SK-N-SH (cell line): ENCODE data around the gene DTX3. TPM values are rescaled to one million over a fixed set of nuclear protein-coding genes. Genes with fewer than 3 reads are reported as not detected.
A peak's percentile ranks its signal among the peaks of the same experiment; 100 is the strongest.

Experiments
- CTCF ChIA-PET: fragments of 300-600, 350-600 bp; formaldehyde crosslinking; extraction: SDS; loops from one replicate; lab custom pipeline; 2021; lab: Yijun Ruan, JAX
- POLR2A ChIA-PET: fragments of 350-600 bp; sonication (Branson Sonifier 250); formaldehyde crosslinking; extraction: SDS; loops from one replicate; lab custom pipeline; 2020; ENCODE audit warnings: antibody characterized with exemption, inconsistent platforms; lab: Yijun Ruan, JAX
- DNase-seq: peaks from one replicate; pipeline ENCODE4 v3.0.0; 2012
- H2AFZ ChIP-seq: fragments of 200-600 bp; sonication (generic); 2 replicates; pipeline ENCODE4 v1.8.1; 2016; ENCODE audit warnings: antibody characterized with exemption, mild to moderate bottlenecking, low read depth
- H3F3A ChIP-seq: fragments of 200-600 bp; sonication (generic); replicated peaks from 2 replicates; pipeline ENCODE3; 2016; ENCODE audit warnings: antibody characterized with exemption, mild to moderate bottlenecking; ENCODE audit not compliant: insufficient read depth
- H3K27ac ChIP-seq, 2 experiments: fragments of 200-500 bp in 1 of 2; fragments of 200-600 bp in 1 of 2; sonication (Bioruptor generic) in 1 of 2; sonication (generic), shearing (Covaris generic) in 1 of 2; 2 replicates each; pipeline versions ENCODE4 v1.5.1 to v1.6.1; 2014 to 2016; ENCODE audit warnings: low read depth in 2 of 2, inconsistent platforms in 1 of 2, low read length in 1 of 2, mild to moderate bottlenecking in 1 of 2, mixed read lengths in 1 of 2
- H3K27me3 ChIP-seq: fragments of 200-600 bp; sonication (generic), shearing (Covaris generic); 2 replicates; pipeline ENCODE4 v1.6.1; 2016; ENCODE audit warnings: mixed run types; ENCODE audit not compliant: insufficient read depth
- H3K36me3 ChIP-seq, 2 experiments: fragments of 200-500 bp in 1 of 2; fragments of 200-600 bp in 1 of 2; sonication (Bioruptor generic) in 1 of 2; sonication (generic) in 1 of 2; replicated peaks in 1 of 2; 2 replicates each; pipeline versions ENCODE3 to v1.5.1; 2014 to 2016; ENCODE audit warnings: low read length in 1 of 2, mild to moderate bottlenecking in 1 of 2; ENCODE audit not compliant: insufficient read depth in 2 of 2, control insufficient read depth in 1 of 2
- H3K4me1 ChIP-seq, 2 experiments: fragments of 200-500 bp in 1 of 2; fragments of 200-600 bp in 1 of 2; sonication (Bioruptor generic) in 1 of 2; sonication (generic), shearing (Covaris generic) in 1 of 2; 2 replicates each; pipeline versions ENCODE4 v1.5.1 to v1.6.1; 2014 to 2016; ENCODE audit warnings: low read depth in 1 of 2, low read length in 1 of 2, mixed run types in 1 of 2; ENCODE audit not compliant: insufficient read depth in 2 of 2, control insufficient read depth in 1 of 2
- H3K4me2 ChIP-seq: fragments of 200-600 bp; sonication (generic), shearing (Covaris generic); 2 replicates; pipeline ENCODE4 v1.6.1; 2017; ENCODE audit warnings: mixed run types
- H3K4me3 ChIP-seq, 2 experiments: fragments of 200-500 bp in 1 of 2; fragments of 200-600 bp in 1 of 2; sonication (Bioruptor generic) in 1 of 2; sonication (generic), shearing (Covaris generic) in 1 of 2; 2 replicates each; pipeline versions ENCODE4 v1.5.1 to v1.8.1; 2014 to 2016; ENCODE audit warnings: low read depth in 2 of 2, inconsistent platforms in 1 of 2, low read length in 1 of 2, mild to moderate bottlenecking in 1 of 2, mixed read lengths in 1 of 2, moderate library complexity in 1 of 2
- H3K79me2 ChIP-seq: fragments of 200-600 bp; sonication (generic); 2 replicates; pipeline ENCODE4 v1.8.1; 2017; ENCODE audit warnings: mild to moderate bottlenecking; ENCODE audit not compliant: insufficient read depth
- H3K9ac ChIP-seq: fragments of 200-600 bp; sonication (generic); 2 replicates; pipeline ENCODE4 v1.6.1; 2017; ENCODE audit warnings: mixed run types
- H3K9me2 ChIP-seq: fragments of 200-600 bp; sonication (generic); 2 replicates; pipeline ENCODE4 v1.6.1; 2017; ENCODE audit warnings: mixed run types
- H3K9me3 ChIP-seq: fragments of 200-600 bp; sonication (generic); 2 replicates; pipeline ENCODE4 v1.6.1; 2017; ENCODE audit warnings: mixed run types, mild to moderate bottlenecking, moderate library complexity
- H4K20me1 ChIP-seq: fragments of 200-600 bp; sonication (generic); 2 replicates; pipeline ENCODE4 v1.6.1; 2017; ENCODE audit warnings: mild to moderate bottlenecking, mixed run types; ENCODE audit not compliant: insufficient read depth
- CTCF ChIP-seq: fragments of 200-600 bp; sonication (generic); IDR thresholded peaks from 2 replicates; pipeline ENCODE4 v1.6.1; 2017; ENCODE audit warnings: antibody characterized with exemption, mild to moderate bottlenecking, moderate library complexity
- ELF1 ChIP-seq: IDR thresholded peaks from 2 replicates; pipeline ENCODE4 v1.4.0; 2012
- POLR2AphosphoS5 ChIP-seq: IDR thresholded peaks from 2 replicates; pipeline ENCODE4 v1.6.1; 2012; ENCODE audit warnings: low read depth, low read length
- RAD21 ChIP-seq: IDR thresholded peaks from 2 replicates; pipeline ENCODE4 v1.6.1; 2012; ENCODE audit warnings: mild to moderate bottlenecking, low read length
- RXRA ChIP-seq: IDR thresholded peaks from 2 replicates; pipeline ENCODE4 v1.4.0; 2012; ENCODE audit warnings: low read depth, mild to moderate bottlenecking, borderline replicate concordance
- TAF1 ChIP-seq: IDR thresholded peaks from 2 replicates; pipeline ENCODE4 v1.6.1; 2012; ENCODE audit warnings: low read depth, mild to moderate bottlenecking, low read length, moderate library complexity, borderline replicate concordance
- USF2 ChIP-seq: fragments of 150-350 bp; IDR thresholded peaks from 2 replicates; pipeline ENCODE4 v1.6.1; 2017; ENCODE audit warnings: antibody characterized with exemption, low read length, low read depth, borderline replicate concordance
- WGBS: methylation state at CpG from one replicate; pipeline ENCODE4 v1.1.6; 2017; ENCODE audit warnings: low lambda C conversion rate; 5-methylcytosine and 5-hydroxymethylcytosine counted together
- polyA plus RNA-seq, 3 experiments: library from polyadenylated mRNA; depleted of rRNA; stranded (reverse); fragments of >200 nt; gene quantifications; 2 replicates each; pipeline ENCODE4 v1.2.3, GENCODE V29; 2012

DTX3 gene
- polyA plus RNA-seq, 1 of the 3 experiments (the other 2 are of a cell fraction): 61.2 TPM

GRCh38 chr12:57604992-57605810 is 577 bp downstream of the DTX3 start:
- H3F3A ChIP-seq: peaks cover 6% of the 10 kb centered on the region
- peak overlapping the region; percentile 61 to 97; a peak in 3 of 4 replicates for H3K27ac ChIP-seq
- H3K36me3 ChIP-seq: peaks cover 6 to 51% of the 10 kb centered on the region in 2 experiments
- ChIA-PET POLR2A (interaction anchor here (0.7 to 1.5 kb wide), 5 partner anchors 9 to 75 kb away, joined by 3 to 5 read pairs (median 3); no protein-coding TSS in a partner anchor), CTCF (interaction anchor here (0.6 to 7.6 kb wide), 6 partner anchors 14 to 1417 kb away, joined by 3 to 65 read pairs (median 6); partner anchors contain the start of gene B4GALNT1)
- H3K79me2 ChIP-seq: peaks cover 6% of the 10 kb centered on the region; the same call in 1 of the 2 replicates
- peak overlapping the region; percentile 96 for H3K9ac ChIP-seq
- H3K4me1 ChIP-seq: peaks cover 9 to 23% of the 10 kb centered on the region in 2 experiments; a peak in 3 of 4 replicates
- H3K9me2 ChIP-seq: no peaks in the 10 kb centered on the region
- H3K4me3 ChIP-seq: peak overlapping the region; percentile 86 to 91
- H3K4me2 ChIP-seq: peak overlapping the region; percentile 77
- no peaks in the 10 kb centered on the region for H3K27me3 ChIP-seq
- peak overlapping the region; percentile 79; the same call in 1 of the 2 replicates for H2AFZ ChIP-seq
- 17% methylated on average over 15 of the region's 25 CpGs for WGBS
- peak; percentile 74 for DNase-seq
- TF ChIP-seq TAF1 (0 out of 2 replicates have a peak, but pooled peaks have one; percentile 16), RAD21 (no peak), POLR2AphosphoS5 (0 out of 2 replicates have a peak, but pooled peaks have one; percentile 28)
- H3K9me3 ChIP-seq: no peaks in the 10 kb centered on the region
- H4K20me1 ChIP-seq: no peaks in the 10 kb centered on the region

- no peaks in the 10 kb centered on the region for H3K9me2 ChIP-seq
- peaks cover 6% of the 10 kb centered on the region for H3F3A ChIP-seq
- peak overlapping the region; percentile 96; the same call in 1 of the 2 replicates for H3K9ac ChIP-seq
- peaks cover 4 to 46% of the 10 kb centered on the region in 2 experiments for H3K36me3 ChIP-seq
- H3K9me3 ChIP-seq: no peaks in the 10 kb centered on the region
- peak overlapping the region; percentile 77 for H3K4me2 ChIP-seq
- H3K79me2 ChIP-seq: peaks cover 6% of the 10 kb centered on the region; the same call in 1 of the 2 replicates
- CTCF ChIA-PET: interaction anchor here (0.6 to 7.6 kb wide), 7 partner anchors 14 to 1417 kb away, joined by 3 to 65 read pairs (median 6); partner anchors contain the start of gene B4GALNT1
- TF ChIP-seq CTCF (no peak), ELF1 (no peak), USF2 (no peak), RXRA (no peak), POLR2AphosphoS5 (no peak)
- no peak overlapping the region for H3K27ac ChIP-seq
- H4K20me1 ChIP-seq: no peaks in the 10 kb centered on the region
- 80% methylated on average over 4 of the region's 4 CpGs for WGBS
- peak overlapping the region; percentile 86 to 91; a peak in 3 of 4 replicates for H3K4me3 ChIP-seq
- peak overlapping the region; percentile 79; the same call in 1 of the 2 replicates for H2AFZ ChIP-seq
- DNase-seq: no peak
- H3K4me1 ChIP-seq: peaks cover 9 to 29% of the 10 kb centered on the region in 2 experiments; a peak in 3 of 4 replicates
- POLR2A ChIA-PET: interaction anchor here (0.8 to 1.5 kb wide), 3 partner anchors 9 to 11 kb away, joined by 3 to 5 read pairs (median 4); no protein-coding TSS in a partner anchor
- H3K27me3 ChIP-seq: no peaks in the 10 kb centered on the region
Measured at GRCh38 chr12:57605811-57606311, 1.2 kb downstream of the DTX3 start.
